Measurements from ENCODE around the gene FAM170B. TPM values are rescaled to one million over a fixed set of nuclear protein-coding genes. Genes with fewer than 3 reads are reported as not detected.

FAM170B gene
- total RNA-seq, 1 experiment from 2014 or later, result not detected

DNA sequence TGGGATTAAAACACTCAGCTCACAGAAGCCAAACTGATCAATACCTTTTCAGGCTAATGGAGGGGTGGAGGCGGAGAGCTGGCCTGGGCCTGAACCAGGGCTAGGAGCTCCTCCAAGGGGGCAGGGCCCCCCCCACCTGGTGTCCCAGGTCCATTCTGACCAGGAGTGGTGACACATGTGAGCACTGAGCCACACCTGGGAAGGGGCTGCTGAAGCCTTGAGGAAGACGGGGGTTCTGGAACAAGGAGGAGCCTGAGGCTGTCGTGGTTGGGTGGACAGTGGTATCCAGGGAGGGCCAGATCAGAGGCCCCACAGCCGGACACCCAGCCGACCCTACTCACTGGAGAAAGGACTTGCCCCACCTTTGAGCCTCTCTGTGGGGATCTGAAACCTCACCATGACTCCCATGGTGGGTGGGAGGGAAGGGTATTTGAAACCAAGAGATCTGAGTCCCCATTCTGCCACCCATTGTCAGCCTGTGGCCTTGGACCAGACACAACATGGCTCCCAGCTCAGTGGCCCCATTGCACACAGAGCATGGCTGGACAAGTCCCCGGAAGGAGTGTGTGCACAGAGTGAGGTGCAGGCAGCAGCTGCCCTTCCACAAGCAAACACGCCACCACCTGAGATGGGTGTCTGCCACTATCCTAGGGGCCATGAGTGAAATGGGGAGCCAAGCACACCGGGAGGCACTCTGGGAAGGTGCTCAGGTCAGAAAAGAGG is 41.9 kb upstream of the FAM170B start (continued):
- no peak for TF ChIP-seq ZBTB43 (CRISPR knock-in tag; IDR thresholded peaks at IDR 0.05)

DNA sequence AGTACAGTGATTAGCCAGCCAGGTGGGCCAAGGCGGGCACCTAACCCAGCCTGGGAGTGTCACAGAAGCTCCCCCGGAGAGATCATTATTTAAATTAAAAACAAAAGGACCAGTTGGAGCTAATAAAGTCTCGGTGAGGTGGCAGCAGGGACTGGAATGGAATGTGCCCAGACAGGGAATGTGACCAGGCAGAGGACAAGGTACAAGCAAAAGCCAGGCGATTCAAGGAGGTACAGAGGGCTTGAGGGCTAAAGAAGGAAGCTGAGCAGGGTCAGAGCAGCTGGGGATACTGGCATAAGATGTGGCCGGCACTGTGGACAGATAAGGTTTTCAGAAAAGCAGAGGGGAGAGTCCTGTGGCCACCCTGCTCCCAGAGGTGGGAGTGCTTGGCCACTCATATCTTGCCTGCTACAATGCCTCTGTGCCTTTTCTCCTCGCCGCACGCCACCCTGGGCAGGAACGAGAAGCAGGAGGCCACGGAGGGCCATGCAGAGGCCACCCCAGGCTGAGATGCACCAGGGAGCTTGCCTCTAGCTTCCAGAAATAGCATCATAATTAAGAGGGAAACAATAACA is 41.2 kb upstream of the FAM170B start:
- DNase-seq (ENCODE audit: low spot score), result no peak
- CTCF ChIA-PET, result interaction anchor here (1.6 to 2.7 kb wide), 3 partner anchors 10 to 233 kb away, joined by 5 to 12 read pairs (median 8); no protein-coding TSS in a partner anchor
- ATAC-seq, result no peak
- Mint-ChIP-seq H3K4me3 (no peak overlapping the region), H3K27me3 (ENCODE audit: low read depth) (no peaks in the 10 kb centered on the region), H3K36me3 (no peaks in the 10 kb centered on the region), H3K9me3 (no peaks in the 10 kb centered on the region), H3K27ac (no peak overlapping the region; the same call in 1 of the 2 replicates), H3K4me1 (peaks cover 7% of the 10 kb centered on the region; the same call in 1 of the 2 replicates)
- TF ChIP-seq RELA (CRISPR knock-in tag; IDR thresholded peaks at IDR 0.05; ENCODE audit: borderline replicate concordance), result no peak
- no peak for TF ChIP-seq ZNF138 (CRISPR knock-in tag; conservative IDR thresholded peaks at IDR 0.05)
- TF ChIP-seq NFE2L1 (CRISPR knock-in tag; IDR thresholded peaks at IDR 0.05), result no peak
- POLR2A ChIA-PET, result no interaction called here

DNA sequence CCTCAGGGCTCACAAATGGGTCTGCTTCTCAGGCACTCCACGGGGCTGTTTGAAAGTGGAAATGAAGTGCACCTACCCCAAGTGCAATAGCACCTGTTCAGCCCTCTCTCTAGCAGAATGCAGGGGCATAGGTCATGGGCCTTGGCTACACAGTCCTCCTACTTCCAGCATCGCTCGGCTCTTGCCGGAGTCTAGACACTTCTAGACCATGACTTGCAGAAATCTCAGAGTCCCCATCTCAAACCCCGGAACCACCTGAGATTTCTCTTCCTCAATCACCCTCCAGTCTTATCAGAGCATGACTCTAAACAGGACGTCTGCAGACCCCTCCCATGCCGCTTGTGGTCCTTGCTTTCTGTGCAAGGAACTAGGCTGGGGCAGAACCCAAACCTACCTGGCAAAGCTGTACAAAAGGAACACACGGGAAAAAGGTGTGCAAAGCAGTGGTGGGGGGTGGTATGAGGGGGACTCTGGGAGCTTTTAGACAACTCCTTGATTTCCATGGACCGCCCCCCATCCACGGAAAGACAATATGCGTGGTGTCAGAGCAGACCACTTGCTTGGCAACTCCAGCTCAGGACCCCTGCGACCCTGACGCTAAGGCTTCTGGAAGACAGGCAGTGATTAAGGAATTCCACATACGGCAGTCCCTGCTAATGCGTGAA is 40.6 kb upstream of the FAM170B start:
- Mint-ChIP-seq H3K27me3 (ENCODE audit: low read depth) (no peaks in the 10 kb centered on the region), H3K4me3 (no peak overlapping the region), H3K36me3 (no peaks in the 10 kb centered on the region), H3K27ac (no peak overlapping the region), H3K4me1 (peaks cover 7% of the 10 kb centered on the region; the same call in 1 of the 2 replicates), H3K9me3 (no peaks in the 10 kb centered on the region)
- CTCF ChIA-PET, result interaction anchor here (1.6 to 2.7 kb wide), 3 partner anchors 10 to 234 kb away, joined by 5 to 12 read pairs (median 8); no protein-coding TSS in a partner anchor
- no peak for ATAC-seq
- TF ChIP-seq, protein P1, sequence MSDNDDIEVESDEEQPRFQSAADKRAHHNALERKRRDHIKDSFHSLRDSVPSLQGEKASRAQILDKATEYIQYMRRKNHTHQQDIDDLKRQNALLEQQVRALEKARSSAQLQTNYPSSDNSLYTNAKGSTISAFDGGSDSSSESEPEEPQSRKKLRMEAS (CRISPR knock-in tag; IDR thresholded peaks at IDR 0.05), result no peak
- TF ChIP-seq EMX1 (CRISPR knock-in tag; IDR thresholded peaks at IDR 0.05) (no peak), TP53 (CRISPR knock-in tag; IDR thresholded peaks at IDR 0.05) (no peak), IRF1 (CRISPR knock-in tag; IDR thresholded peaks at IDR 0.05) (no peak), CREM (CRISPR knock-in tag; IDR thresholded peaks at IDR 0.05) (no peak)
- no peak for DNase-seq (ENCODE audit: low spot score)
- POLR2A ChIA-PET, result no interaction called here

GRCh38 chr10:49173853-49174252 is 40.0 kb upstream of the FAM170B start:
- H3K4me3 Mint-ChIP-seq, result no peak overlapping the region
- ATAC-seq (no peak), DNase-seq (ENCODE audit: low spot score) (no peak)
- CTCF ChIA-PET, result interaction anchor here (1.1 to 2.0 kb wide), 3 partner anchors 10 to 235 kb away, joined by 3 to 5 read pairs (median 4); no protein-coding TSS in a partner anchor
- no peak overlapping the region for H3K27ac Mint-ChIP-seq
- H3K4me1 Mint-ChIP-seq, result peaks cover 7% of the 10 kb centered on the region; the same call in 1 of the 2 replicates
- POLR2A ChIA-PET, result no interaction called here
- no peaks in the 10 kb centered on the region for H3K36me3 Mint-ChIP-seq
- no peaks in the 10 kb centered on the region for H3K9me3 Mint-ChIP-seq
- no peak for TF ChIP-seq TEAD1 (CRISPR knock-in tag; IDR thresholded peaks at IDR 0.05)
- no peak for TF ChIP-seq CREB1 (CRISPR knock-in tag; IDR thresholded peaks at IDR 0.05)
- no peak for TF ChIP-seq MXD4 (CRISPR knock-in tag; IDR thresholded peaks at IDR 0.05; ENCODE audit: borderline replicate concordance)
- no peak for TF ChIP-seq SOX15 (CRISPR knock-in tag; IDR thresholded peaks at IDR 0.05)
- no peaks in the 10 kb centered on the region for H3K27me3 Mint-ChIP-seq (ENCODE audit: low read depth)

GRCh38 chr10:49173201-49173772 is 39.5 kb upstream of the FAM170B start:
- Mint-ChIP-seq H3K27me3 (ENCODE audit: low read depth) (no peaks in the 10 kb centered on the region), H3K27ac (no peak overlapping the region), H3K36me3 (no peaks in the 10 kb centered on the region), H3K9me3 (no peaks in the 10 kb centered on the region), H3K4me3 (no peak overlapping the region), H3K4me1 (peaks cover 7% of the 10 kb centered on the region; the same call in 1 of the 2 replicates)
- CTCF ChIA-PET, result interaction anchor here (1.1 to 1.2 kb wide), 2 partner anchors 9 to 55 kb away, joined by 3 to 4 read pairs; no protein-coding TSS in a partner anchor
- POLR2A ChIA-PET, result no interaction called here
- ATAC-seq (no peak), DNase-seq (ENCODE audit: low spot score) (no peak)
- TF ChIP-seq GTF2I (CRISPR knock-in tag; conservative IDR thresholded peaks at IDR 0.05) (no peak), SP1 (CRISPR knock-in tag; conservative IDR thresholded peaks at IDR 0.05) (no peak), SOX15 (CRISPR knock-in tag; IDR thresholded peaks at IDR 0.05) (no peak), ATF1 (CRISPR knock-in tag; IDR thresholded peaks at IDR 0.05) (no peak), NR2C2 (CRISPR knock-in tag; IDR thresholded peaks at IDR 0.05) (no peak)
- TF ChIP-seq, protein P2, sequence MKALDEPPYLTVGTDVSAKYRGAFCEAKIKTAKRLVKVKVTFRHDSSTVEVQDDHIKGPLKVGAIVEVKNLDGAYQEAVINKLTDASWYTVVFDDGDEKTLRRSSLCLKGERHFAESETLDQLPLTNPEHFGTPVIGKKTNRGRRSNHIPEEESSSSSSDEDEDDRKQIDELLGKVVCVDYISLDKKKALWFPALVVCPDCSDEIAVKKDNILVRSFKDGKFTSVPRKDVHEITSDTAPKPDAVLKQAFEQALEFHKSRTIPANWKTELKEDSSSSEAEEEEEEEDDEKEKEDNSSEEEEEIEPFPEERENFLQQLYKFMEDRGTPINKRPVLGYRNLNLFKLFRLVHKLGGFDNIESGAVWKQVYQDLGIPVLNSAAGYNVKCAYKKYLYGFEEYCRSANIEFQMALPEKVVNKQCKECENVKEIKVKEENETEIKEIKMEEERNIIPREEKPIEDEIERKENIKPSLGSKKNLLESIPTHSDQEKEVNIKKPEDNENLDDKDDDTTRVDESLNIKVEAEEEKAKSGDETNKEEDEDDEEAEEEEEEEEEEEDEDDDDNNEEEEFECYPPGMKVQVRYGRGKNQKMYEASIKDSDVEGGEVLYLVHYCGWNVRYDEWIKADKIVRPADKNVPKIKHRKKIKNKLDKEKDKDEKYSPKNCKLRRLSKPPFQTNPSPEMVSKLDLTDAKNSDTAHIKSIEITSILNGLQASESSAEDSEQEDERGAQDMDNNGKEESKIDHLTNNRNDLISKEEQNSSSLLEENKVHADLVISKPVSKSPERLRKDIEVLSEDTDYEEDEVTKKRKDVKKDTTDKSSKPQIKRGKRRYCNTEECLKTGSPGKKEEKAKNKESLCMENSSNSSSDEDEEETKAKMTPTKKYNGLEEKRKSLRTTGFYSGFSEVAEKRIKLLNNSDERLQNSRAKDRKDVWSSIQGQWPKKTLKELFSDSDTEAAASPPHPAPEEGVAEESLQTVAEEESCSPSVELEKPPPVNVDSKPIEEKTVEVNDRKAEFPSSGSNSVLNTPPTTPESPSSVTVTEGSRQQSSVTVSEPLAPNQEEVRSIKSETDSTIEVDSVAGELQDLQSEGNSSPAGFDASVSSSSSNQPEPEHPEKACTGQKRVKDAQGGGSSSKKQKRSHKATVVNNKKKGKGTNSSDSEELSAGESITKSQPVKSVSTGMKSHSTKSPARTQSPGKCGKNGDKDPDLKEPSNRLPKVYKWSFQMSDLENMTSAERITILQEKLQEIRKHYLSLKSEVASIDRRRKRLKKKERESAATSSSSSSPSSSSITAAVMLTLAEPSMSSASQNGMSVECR (CRISPR knock-in tag; IDR thresholded peaks at IDR 0.05; ENCODE audit: borderline replicate concordance), result no peak
